Hepatocyte (in vitro differentiated cells): ENCODE measurements around the gene CELF4. TPM values are rescaled to one million over a fixed set of nuclear protein-coding genes. Genes with fewer than 3 reads are reported as not detected.
"Not testable (repeated sequence)": the region's sequence is repeated elsewhere in the genome, so short reads cannot be mapped to it uniquely, and the experiment has no call there.

Experiments
- DNase-seq: peaks from one replicate; pipeline ENCODE4 v3.0.0-alpha.2; 2016; ENCODE audit warnings: low spot score
- H2AFZ ChIP-seq: fragments of 200-600 bp; sonication (generic); 2 replicates; pipeline ENCODE4 v1.6.0; 2016; ENCODE audit warnings: antibody characterized with exemption, mild to moderate bottlenecking
- H3K27ac ChIP-seq: fragments of 200-600 bp; sonication (generic); 2 replicates; pipeline ENCODE4 v1.5.1; 2016; ENCODE audit warnings: mild to moderate bottlenecking
- H3K27me3 ChIP-seq: fragments of 200-600 bp; sonication (generic); 2 replicates; pipeline ENCODE4 v1.6.1; 2016
- H3K36me3 ChIP-seq: fragments of 200-600 bp; sonication (generic); replicated peaks from 2 replicates; pipeline ENCODE4 v1.5.1; 2016; ENCODE audit warnings: low read depth; ENCODE audit not compliant: insufficient read depth
- H3K4me1 ChIP-seq: fragments of 200-600 bp; sonication (generic); 2 replicates; pipeline ENCODE4 v1.5.1; 2016; ENCODE audit warnings: mild to moderate bottlenecking, moderate library complexity; ENCODE audit not compliant: insufficient read depth
- H3K4me2 ChIP-seq: fragments of 200-600 bp; sonication (generic); 2 replicates; pipeline ENCODE4 v1.6.0; 2016
- H3K4me3 ChIP-seq: fragments of 200-600 bp; sonication (generic); 2 replicates; pipeline ENCODE4 v1.5.1; 2016; ENCODE audit warnings: mild to moderate bottlenecking
- H3K79me2 ChIP-seq: fragments of 200-600 bp; sonication (generic); 2 replicates; pipeline ENCODE4 v1.6.0; 2017; ENCODE audit warnings: mild to moderate bottlenecking
- H3K9me2 ChIP-seq: fragments of 200-600 bp; sonication (generic); replicated peaks from 2 replicates; pipeline ENCODE4 v1.6.0; 2017; ENCODE audit warnings: mild to moderate bottlenecking; ENCODE audit not compliant: insufficient read depth
- H3K9me3 ChIP-seq: fragments of 200-600 bp; sonication (generic); 2 replicates; pipeline ENCODE4 v1.5.1; 2016; ENCODE audit warnings: low read depth, mild to moderate bottlenecking
- H4K20me1 ChIP-seq: fragments of 200-600 bp; sonication (generic); 2 replicates; pipeline ENCODE4 v1.6.0; 2016; ENCODE audit warnings: mild to moderate bottlenecking; ENCODE audit not compliant: insufficient read depth, poor library complexity, severe bottlenecking
- CTCF ChIP-seq: fragments of 200-600 bp; sonication (generic); IDR thresholded peaks from 2 replicates; pipeline ENCODE4 v1.5.1; 2016; ENCODE audit warnings: antibody characterized with exemption, mild to moderate bottlenecking; ENCODE audit not compliant: poor library complexity
- EZH2 ChIP-seq: fragments of 200-600 bp; sonication (generic); IDR thresholded peaks from 2 replicates; pipeline ENCODE4 v1.6.1; 2016; ENCODE audit warnings: antibody characterized with exemption, mild to moderate bottlenecking, borderline replicate concordance
- EZH2phosphoT487 ChIP-seq: fragments of 200-600 bp; sonication (generic); IDR thresholded peaks from one replicate; pipeline ENCODE4 v1.6.1; 2018; ENCODE audit warnings: antibody characterized with exemption, mild to moderate bottlenecking, low read depth, moderate library complexity; ENCODE audit not compliant: unreplicated experiment, severe bottlenecking
- WGBS: methylation state at CpG from one replicate; pipeline ENCODE4 v1.1.6; 2016; ENCODE audit warnings: low lambda C conversion rate; ENCODE audit errors: missing lambda C conversion rate; 5-methylcytosine and 5-hydroxymethylcytosine counted together
- polyA plus RNA-seq: library from polyadenylated mRNA; unstranded; fragments of >200 nt; fragmentation: Nextera tagmentation; extraction: Ambion mirVana; gene quantifications from 2 replicates; pipeline ENCODE4 v1.2.1, GENCODE V29; 2016
- total RNA-seq: library from RNA; depleted of rRNA; stranded (reverse); fragments of >200 nt; gene quantifications from 2 replicates; pipeline ENCODE4 v1.2.3, GENCODE V29; 2014

CELF4 gene
- total and polyA plus RNA-seq, 2 experiments from 2014 or later: 1.3 to 2.9 TPM

GRCh38 chr18:37364237-37364636 lies 201.4 kb downstream of the CELF4 start:
- no peak overlapping the region for H3K4me2 ChIP-seq
- no peaks in the 10 kb centered on the region for H3K36me3 ChIP-seq
- H3K27ac ChIP-seq: no peak overlapping the region
- H3K27me3 ChIP-seq: peaks cover 51% of the 10 kb centered on the region
- no peaks in the 10 kb centered on the region for H3K4me1 ChIP-seq
- TF ChIP-seq CTCF (no peak), EZH2phosphoT487 (no peak), EZH2 (no peak)
- H2AFZ ChIP-seq: no peak overlapping the region
- no peak overlapping the region for H3K4me3 ChIP-seq
- no peaks in the 10 kb centered on the region for H3K9me3 ChIP-seq
- WGBS: 79% methylated on average over 2 of the region's 2 CpGs
- no peak for DNase-seq
- H3K79me2 ChIP-seq: no peaks in the 10 kb centered on the region
- no peaks in the 10 kb centered on the region for H4K20me1 ChIP-seq
- H3K9me2 ChIP-seq: no peaks in the 10 kb centered on the region

- H4K20me1 ChIP-seq: no peaks in the 10 kb centered on the region
- H3K27ac ChIP-seq: no peak overlapping the region
- H3K4me1 ChIP-seq: no peaks in the 10 kb centered on the region
- H3K79me2 ChIP-seq: no peaks in the 10 kb centered on the region
- no peaks in the 10 kb centered on the region for H3K9me2 ChIP-seq
- TF ChIP-seq CTCF: no peak
- no peak for TF ChIP-seq EZH2phosphoT487
- TF ChIP-seq EZH2: no peak
- H3K4me3 ChIP-seq: no peak overlapping the region
- WGBS: 23% methylated on average over 20 of the region's 21 CpGs
- H3K27me3 ChIP-seq: peaks cover 50% of the 10 kb centered on the region
- no peak overlapping the region for H3K4me2 ChIP-seq
- DNase-seq: no peak
- H3K9me3 ChIP-seq: no peaks in the 10 kb centered on the region
- H3K36me3 ChIP-seq: no peaks in the 10 kb centered on the region
- no peak overlapping the region for H2AFZ ChIP-seq
Observed at GRCh38 chr18:37362158-37362890, 203.3 kb downstream of the CELF4 start.

GRCh38 chr18:37361335-37362157 lies 204.1 kb downstream of the CELF4 start:
- DNase-seq: no peak
- Histone ChIP-seq H4K20me1 (no peaks in the 10 kb centered on the region), H3K79me2 (no peaks in the 10 kb centered on the region), H3K4me3 (no peak overlapping the region), H2AFZ (no peak overlapping the region), H3K4me1 (no peaks in the 10 kb centered on the region), H3K9me2 (no peaks in the 10 kb centered on the region), H3K4me2 (no peak overlapping the region), H3K9me3 (no peaks in the 10 kb centered on the region), H3K27me3 (peaks cover 44% of the 10 kb centered on the region), H3K36me3 (no peaks in the 10 kb centered on the region), H3K27ac (no peak overlapping the region)
- WGBS: 42% methylated on average over 18 of the region's 19 CpGs
- TF ChIP-seq EZH2phosphoT487: no peak
- no peak for TF ChIP-seq CTCF
- no peak for TF ChIP-seq EZH2

GRCh38 chr18:37358061-37358460 lies 207.5 kb downstream of the CELF4 start:
- 77% methylated on average over 8 of the region's 9 CpGs for WGBS
- H3K27me3 ChIP-seq: peaks cover 27% of the 10 kb centered on the region
- DNase-seq, H3K79me2 ChIP-seq, H2AFZ ChIP-seq, H4K20me1 ChIP-seq, H3K4me2 ChIP-seq, H3K36me3 ChIP-seq, H3K4me3 ChIP-seq, H3K9me2 ChIP-seq, H3K27ac ChIP-seq, H3K4me1 ChIP-seq, H3K9me3 ChIP-seq: not testable (repeated sequence)
